IMR-90 (cell line): ENCODE data around the gene CIC. TPM values are rescaled to one million over a fixed set of nuclear protein-coding genes. Genes with fewer than 3 reads are reported as not detected.

ENCODE experiments used
- ATAC-seq: fragments of 200-7000 bp; cut with Tn5 transposase; 2 replicates; pipeline ENCODE4 v1.9.1; 2020; ENCODE audit warnings: low read depth, mild to moderate bottlenecking, moderate library complexity
- BruUV-seq: library from RNA; stranded (reverse); fragments of 400-500 nt; replicated peaks from 2 replicates; lab custom pipeline; 2021; lab: Mats Ljungman, UMichigan
- CTCF ChIA-PET: fragments of 300-600 bp; formaldehyde crosslinking; extraction: SDS; loops from one replicate; lab custom pipeline; 2021; ENCODE audit warnings: antibody characterized with exemption; lab: Yijun Ruan, JAX
- POLR2A ChIA-PET: fragments of 300-600 bp; sonication (Branson Sonifier 250); formaldehyde crosslinking; loops from one replicate; lab custom pipeline; 2022; ENCODE audit warnings: antibody characterized with exemption; ENCODE audit not compliant: unreplicated experiment; lab: Charles Lee
- DNase-seq: peaks from one replicate; pipeline ENCODE4 v3.0.0; 2013
- H2AFZ ChIP-seq: replicated peaks from 2 replicates; pipeline ENCODE3; 2013; ENCODE audit warnings: low read length, mild to moderate bottlenecking; ENCODE audit not compliant: poor library complexity
- H2AK5ac ChIP-seq: 2 replicates; pipeline ENCODE4 v1.6.1; 2013; ENCODE audit warnings: low read depth, low read length, inconsistent platforms
- H2AK9ac ChIP-seq: replicated peaks from 2 replicates; pipeline ENCODE3; 2013; ENCODE audit warnings: mild to moderate bottlenecking, low read depth, low read length, moderate library complexity; ENCODE audit not compliant: poor library complexity
- H2BK120ac ChIP-seq: 2 replicates; pipeline ENCODE4 v1.6.1; 2013; ENCODE audit warnings: low read depth, low read length, inconsistent platforms
- H2BK15ac ChIP-seq: 3 replicates; pipeline ENCODE4 v1.6.1; 2013; ENCODE audit warnings: low read depth, low read length, inconsistent platforms
- H2BK20ac ChIP-seq: 2 replicates; pipeline ENCODE4 v1.6.1; 2013; ENCODE audit warnings: low read depth, mild to moderate bottlenecking, inconsistent platforms, low read length, moderate library complexity
- H2BK5ac ChIP-seq: 2 replicates; pipeline ENCODE4 v1.6.1; 2013; ENCODE audit warnings: mild to moderate bottlenecking, low read depth, low read length, inconsistent platforms; ENCODE audit not compliant: poor library complexity, severe bottlenecking
- H3K14ac ChIP-seq: replicated peaks from 2 replicates; pipeline ENCODE4 v1.6.1; 2013; ENCODE audit warnings: low read depth, low read length, inconsistent platforms
- H3K18ac ChIP-seq: 2 replicates; pipeline ENCODE4 v1.6.1; 2013; ENCODE audit warnings: low read depth, low read length, control low read depth
- H3K23ac ChIP-seq: 2 replicates; pipeline ENCODE4 v1.6.1; 2013; ENCODE audit warnings: low read depth, low read length, inconsistent platforms
- H3K27ac ChIP-seq: 2 replicates; pipeline ENCODE4 v1.5.1; 2013; ENCODE audit warnings: mild to moderate bottlenecking, control low read depth, low read length; ENCODE audit not compliant: insufficient read depth
- H3K27me3 ChIP-seq: 2 replicates; pipeline ENCODE4 v1.6.1; 2013; ENCODE audit warnings: low read length; ENCODE audit not compliant: control insufficient read depth, insufficient read depth
- H3K36me3 ChIP-seq: 2 replicates; pipeline ENCODE4 v1.6.1; 2013; ENCODE audit warnings: low read length, mixed read lengths; ENCODE audit not compliant: control insufficient read depth, insufficient read depth
- H3K4ac ChIP-seq: 2 replicates; pipeline ENCODE4 v1.6.1; 2013; ENCODE audit warnings: low read depth, low read length, inconsistent platforms
- H3K4me1 ChIP-seq: 2 replicates; pipeline ENCODE4 v1.6.1; 2013; ENCODE audit warnings: low read length, mixed read lengths; ENCODE audit not compliant: control insufficient read depth, insufficient read depth
- H3K4me2 ChIP-seq: 2 replicates; pipeline ENCODE4 v1.6.1; 2013; ENCODE audit warnings: low read depth, mild to moderate bottlenecking, control low read depth, low read length, moderate library complexity
- H3K4me3 ChIP-seq: 2 replicates; pipeline ENCODE4 v1.5.1; 2013; ENCODE audit warnings: low read depth, mild to moderate bottlenecking, control low read depth, low read length, moderate library complexity; ENCODE audit not compliant: insufficient read depth
- H3K56ac ChIP-seq: 2 replicates; pipeline ENCODE4 v1.6.1; 2013; ENCODE audit warnings: low read length, inconsistent platforms; ENCODE audit not compliant: insufficient read depth; ENCODE audit errors: extremely low read depth
- H3K79me1 ChIP-seq, 2 experiments: 2 replicates each; pipeline ENCODE4 v1.6.1; 2013; ENCODE audit warnings: low read length in 2 of 2, inconsistent platforms in 1 of 2, low read depth in 1 of 2
- H3K9ac ChIP-seq: 2 replicates; pipeline ENCODE4 v1.6.1; 2013; ENCODE audit warnings: low read depth, low read length, control low read depth
- H3K9me1 ChIP-seq: 2 replicates; pipeline ENCODE4 v1.6.1; 2013; ENCODE audit warnings: low read length, inconsistent platforms; ENCODE audit not compliant: insufficient read depth
- H3K9me3 ChIP-seq: 2 replicates; pipeline ENCODE4 v1.6.1; 2013; ENCODE audit warnings: low read length; ENCODE audit not compliant: control insufficient read depth, insufficient read depth
- H4K20me1 ChIP-seq: 2 replicates; pipeline ENCODE4 v1.6.1; 2013; ENCODE audit warnings: low read length, inconsistent platforms; ENCODE audit not compliant: insufficient read depth
- H4K5ac ChIP-seq: 2 replicates; pipeline ENCODE4 v1.6.1; 2013; ENCODE audit warnings: mild to moderate bottlenecking, low read depth, low read length, control low read depth
- H4K8ac ChIP-seq, 2 experiments: 2 replicates each; pipeline ENCODE4 v1.6.1; 2013; ENCODE audit warnings: low read depth in 2 of 2, low read length in 2 of 2, control low read depth in 1 of 2, inconsistent platforms in 1 of 2
- H4K91ac ChIP-seq: 2 replicates; pipeline ENCODE4 v1.6.1; 2013; ENCODE audit warnings: low read depth, low read length, inconsistent platforms; ENCODE audit not compliant: insufficient read depth
- CHD1 ChIP-seq: IDR thresholded peaks from 2 replicates; pipeline ENCODE4 v1.6.1; 2012; ENCODE audit warnings: low read depth, low read length, improper control_type of control experiment
- MAFK ChIP-seq: IDR thresholded peaks from 2 replicates; pipeline ENCODE4 v1.6.1; 2012; ENCODE audit warnings: low read depth, low read length, improper control_type of control experiment
- MAZ ChIP-seq: IDR thresholded peaks from 2 replicates; pipeline ENCODE4 v1.6.1; 2012; ENCODE audit warnings: low read depth, mild to moderate bottlenecking, low read length, improper control_type of control experiment, moderate library complexity, borderline replicate concordance
- RAD21 ChIP-seq: IDR thresholded peaks from 2 replicates; pipeline ENCODE4 v1.6.1; 2012; ENCODE audit warnings: low read length, improper control_type of control experiment
- RCOR1 ChIP-seq: IDR thresholded peaks from 2 replicates; pipeline ENCODE4 v1.6.1; 2012; ENCODE audit warnings: mild to moderate bottlenecking, low read length, improper control_type of control experiment; ENCODE audit not compliant: insufficient replicate concordance
- RFX5 ChIP-seq: IDR thresholded peaks from 2 replicates; pipeline ENCODE4 v1.8.0; 2012; ENCODE audit warnings: low read depth, mild to moderate bottlenecking, low read length, moderate library complexity
- WGBS, 2 experiments: methylation state at CpG; one replicate each; pipeline versions ENCODE4 v1.1.5 to v1.1.7; 2013; ENCODE audit warnings: missing lambda C conversion rate in 2 of 2; ENCODE audit not compliant: insufficient read length in 1 of 2; ENCODE audit errors: extremely low coverage in 2 of 2; 5-methylcytosine and 5-hydroxymethylcytosine counted together
- dilution Hi-C: fragments of 300-500 bp; cut with HindIII; formaldehyde crosslinking; loops from one replicate; pipeline ENCODE4 v1.14.3; 2018; ENCODE audit warnings: low sequenced_read_pairs; ENCODE audit not compliant: unreplicated experiment
- in situ Hi-C: fragments of 300-500 bp; cut with MboI; formaldehyde crosslinking; loops from 3 replicates; pipeline ENCODE4 v1.14.3; 2019; ENCODE audit warnings: low sequenced_read_pairs, inconsistent platforms, mixed read lengths
- intact Hi-C: fragments of 100-400 bp; cut with micrococcal nuclease; formaldehyde crosslinking; loops from 2 replicates; pipeline ENCODE4 v1.10.0; 2022
- polyA plus RNA-seq, 3 experiments: library from polyadenylated mRNA; depleted of rRNA; stranded (reverse); fragments of >200 nt; gene quantifications; 2 replicates each; pipeline ENCODE4 v1.2.3, GENCODE V29; 2012; ENCODE audit warnings: low replicate concordance in 1 of 3
- total RNA-seq: library from RNA; depleted of rRNA; stranded (reverse); fragments of >200 nt; gene quantifications from 2 replicates; pipeline ENCODE4 v1.2.3, GENCODE V29; 2012

Gene CIC
- total and polyA plus RNA-seq, 2 of the 4 experiments (the other 2 are of a cell fraction), result 1.8 to 23.2 TPM

DNA sequence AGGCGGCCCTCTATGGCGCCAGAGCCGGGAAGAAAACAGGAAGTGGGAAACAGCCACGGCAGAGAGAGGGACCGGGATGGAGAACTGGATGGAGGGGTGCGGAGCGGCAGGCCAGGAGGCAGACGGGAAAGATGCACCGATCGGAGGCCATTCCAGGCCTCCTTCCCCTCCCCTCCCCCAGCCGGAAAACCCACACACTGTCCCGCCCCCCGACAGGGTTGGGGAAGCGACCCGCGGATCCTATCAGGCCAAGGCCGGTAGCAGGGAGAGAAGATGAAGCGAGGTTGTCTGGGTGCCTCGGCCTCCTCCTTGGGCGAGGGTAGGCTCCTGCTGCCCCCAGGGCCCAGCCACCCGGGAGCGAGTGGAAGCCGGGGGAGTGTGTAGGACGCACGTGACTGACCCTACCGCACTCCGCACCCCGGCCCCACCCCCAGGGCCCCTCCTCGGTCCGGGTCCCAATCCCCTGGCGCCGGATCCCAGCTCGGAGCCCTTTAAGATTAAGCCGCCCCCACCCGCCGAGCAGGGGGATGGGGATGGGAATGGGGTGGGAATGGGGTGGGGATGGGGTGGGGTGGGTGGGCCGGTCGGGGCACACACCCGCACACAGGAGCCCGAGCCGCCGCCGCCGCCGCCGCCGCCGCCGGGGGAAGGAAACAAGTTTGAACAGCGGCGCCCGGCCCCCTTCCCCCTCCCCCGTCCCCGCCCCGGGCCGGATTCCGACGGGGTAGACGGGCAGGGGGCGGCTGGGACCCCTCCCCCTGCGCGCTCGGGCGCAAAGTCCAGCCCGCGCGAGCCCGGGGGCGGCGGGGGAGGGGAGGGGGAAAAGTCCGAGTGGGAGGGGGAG lies 15.6 kb upstream of the CIC start (continued):
- no peak for TF ChIP-seq RAD21
- TF ChIP-seq MAZ, result 0 out of 2 replicates have a peak, but pooled peaks have one; percentile 21

GRCh38 chr19:42254089-42254849 lies 14.8 kb upstream of the CIC start:
- peak; percentile 28 for ATAC-seq
- Histone ChIP-seq H2BK20ac (no peak overlapping the region), H4K20me1 (peaks cover 40% of the 10 kb centered on the region), H2AFZ (peak overlapping the region; percentile 74), H3K56ac (peak overlapping the region; percentile 73; the same call in 1 of the 2 replicates), H3K4ac (peak overlapping the region; percentile 83), H3K9me1 (peaks cover 7% of the 10 kb centered on the region; the same call in 1 of the 2 replicates), H2BK15ac (no peak overlapping the region), H2AK5ac (peak overlapping the region; percentile 58), H3K4me2 (peak overlapping the region; percentile 53), H4K8ac (peak overlapping the region; percentile 59 to 75; a peak in 2 of 4 replicates), H4K91ac (peak overlapping the region; percentile 71), H3K23ac (peak overlapping the region; percentile 91), H3K14ac (peak overlapping the region; percentile 81), H3K9ac (peak overlapping the region; percentile 98), H4K5ac (peak overlapping the region; percentile 72), H3K4me1 (peaks cover 19% of the 10 kb centered on the region), H3K27me3 (no peaks in the 10 kb centered on the region), H3K9me3 (no peaks in the 10 kb centered on the region), H2BK5ac (peak overlapping the region; percentile 92), H2AK9ac (peak overlapping the region; percentile 91), H3K79me1 (peaks cover 6 to 37% of the 10 kb centered on the region in 2 experiments), H3K36me3 (peaks cover 8% of the 10 kb centered on the region), H3K27ac (peak overlapping the region; percentile 100), H3K18ac (peak overlapping the region; percentile 92), H2BK120ac (peak overlapping the region; percentile 63; the same call in 1 of the 2 replicates), H3K4me3 (peak overlapping the region; percentile 99)
- intact Hi-C loops (loop anchor here (2.0 kb wide), 1 partner anchor 27 kb away; no protein-coding TSS in a partner anchor), in situ Hi-C loops (no loop called here), dilution Hi-C loops (no loop called here)
- no TSS peak for BruUV-seq
- ChIA-PET POLR2A (no interaction called here), CTCF (no interaction called here)
- peak; percentile 32 for DNase-seq
- TF ChIP-seq RFX5 (no peak), MAFK (no peak), RAD21 (no peak), RCOR1 (no peak), CHD1 (peak; percentile 48; the same call in 1 of the 2 replicates), MAZ (peak; percentile 73)
- WGBS, 2 experiments, result 0% methylated on average over 6 of the region's 70 CpGs; no CpG with 5 or more reads in 1 of the 2 experiments
